Right cardiac atrium (tissue), 5 donors: Measurements from ENCODE around the gene CCNA1. TPM values are rescaled to one million over a fixed set of nuclear protein-coding genes. Genes with fewer than 3 reads are reported as not detected.

Experiments
- ATAC-seq, 2 donors: fragments of 200-7000 bp; cut with Tn5 transposase; one replicate each; pipeline versions ENCODE4 v1.8.0 to v1.9.1; 2020; ENCODE audit warnings: moderate library complexity in 2 of 2, mild to moderate bottlenecking in 1 of 2
- DNase-seq, 3 donors: peaks; one replicate each; pipeline ENCODE4 v3.0.0-alpha.2; 2020
- H3K27ac ChIP-seq: one replicate; pipeline ENCODE4 v1.5.1; 2013; ENCODE audit warnings: mild to moderate bottlenecking, low read length, control low read depth, moderate library complexity
- H3K27me3 ChIP-seq: one replicate; pipeline ENCODE4 v1.6.1; 2013; ENCODE audit not compliant: control insufficient read depth, insufficient read depth
- H3K4me1 ChIP-seq: one replicate; pipeline ENCODE4 v1.6.1; 2013; ENCODE audit warnings: low read length; ENCODE audit not compliant: control insufficient read depth, insufficient read depth
- H3K4me3 ChIP-seq: one replicate; pipeline ENCODE4 v1.5.1; 2013; ENCODE audit warnings: low read length, control low read depth
- H3K9me3 ChIP-seq: one replicate; pipeline ENCODE4 v1.6.1; 2013; ENCODE audit warnings: low read length; ENCODE audit not compliant: control insufficient read depth
- WGBS: extraction: QIAGEN DNeasy Blood & Tissue Kit; methylation state at CpG from one replicate; pipeline ENCODE4 v1.1.7; 2013; 5-methylcytosine and 5-hydroxymethylcytosine counted together
- intact Hi-C, 4 donors: fragments of 100-400 bp; cut with DNase I; formaldehyde crosslinking; loops; one replicate each; pipeline versions ENCODE4 v1.11.0 to v1.14.0; 2022 to 2023
- polyA plus RNA-seq: library from polyadenylated mRNA; stranded (reverse); fragments of 200-250 nt; gene quantifications from one replicate; pipeline ENCODE4 v1.2.3, GENCODE V29; 2013
- total RNA-seq, 4 donors: library from RNA; stranded (reverse); fragmentation: NEBNext Ultra II Directional; extraction: Animal tissue kit (Norgen Biotek cat#: 25700); gene quantifications; one replicate each; pipeline ENCODE4 v1.2.1, GENCODE V29; 2021
- donor health status: healthy with polysubstance abuse.
- donor health status: DM: no; HTN: yes; CAD: no.
- donor health status: DM: no; HTN: no; CAD: no.
- donor health status: DM: no; HTN: yes; CAD: no; lungs with severe emphysema.
- donor health status: DM: yes; HTN: yes; CAD: no.

Gene CCNA1
- total and polyA plus RNA-seq, 5 donors: 0.20 TPM; not detected in 4

- intact Hi-C loops: loop anchor here in 2 of 4 donors (5.0 kb wide), 2 partner anchors 278 to 283 kb away; no protein-coding TSS in a partner anchor
- Histone ChIP-seq H3K27ac (no peak overlapping the region), H3K4me3 (no peak overlapping the region), H3K4me1 (no peaks in the 10 kb centered on the region), H3K9me3 (no peaks in the 10 kb centered on the region), H3K27me3 (no peaks in the 10 kb centered on the region)
- ATAC-seq (no peak), DNase-seq (no peak)
- WGBS: 60% methylated on average over 1 of the region's 1 CpG
These were observed 21.8 kb downstream of the CCNA1 start for GRCh38 chr13:36454121-36454520.

- H3K27me3 ChIP-seq: no peaks in the 10 kb centered on the region
- 63% methylated on average over 3 of the region's 3 CpGs for WGBS
- intact Hi-C loops: loop anchor here in 2 of 4 donors (5.0 kb wide), 2 partner anchors 277 to 282 kb away; no protein-coding TSS in a partner anchor
- ATAC-seq (no peak), DNase-seq (no peak)
- H3K4me1 ChIP-seq: no peaks in the 10 kb centered on the region
- H3K4me3 ChIP-seq: no peak overlapping the region
- H3K27ac ChIP-seq: no peak overlapping the region
- H3K9me3 ChIP-seq: no peaks in the 10 kb centered on the region
These were observed 22.7 kb downstream of the CCNA1 start for GRCh38 chr13:36454987-36455386.

DNA sequence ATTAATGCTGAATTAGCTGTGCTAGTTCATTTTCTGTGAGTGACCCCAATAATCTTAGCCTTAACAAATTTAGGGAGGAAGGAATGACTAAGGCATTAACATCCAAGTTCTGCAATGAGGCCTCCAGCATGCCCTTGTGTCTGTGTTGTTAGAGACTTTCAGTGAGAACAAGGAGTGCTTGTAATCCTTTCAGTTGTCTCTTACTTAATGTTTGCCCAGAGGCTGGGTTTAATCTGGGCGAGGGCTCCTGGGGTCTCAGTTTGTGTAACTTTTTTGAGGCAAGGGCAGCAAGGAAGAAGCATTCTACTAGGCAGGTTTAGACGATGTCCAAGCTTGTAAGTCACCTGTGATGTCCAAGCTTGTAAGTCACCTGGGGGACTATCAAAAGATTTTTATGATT is 24.3 kb downstream of the CCNA1 start:
- H3K9me3 ChIP-seq: no peaks in the 10 kb centered on the region
- DNase-seq (no peak), ATAC-seq (no peak)
- H3K4me1 ChIP-seq: no peaks in the 10 kb centered on the region
- no peak overlapping the region for H3K4me3 ChIP-seq
- no peaks in the 10 kb centered on the region for H3K27me3 ChIP-seq
- H3K27ac ChIP-seq: no peak overlapping the region
- 66% methylated on average over 2 of the region's 2 CpGs for WGBS
- intact Hi-C loops: no loop called here

DNA sequence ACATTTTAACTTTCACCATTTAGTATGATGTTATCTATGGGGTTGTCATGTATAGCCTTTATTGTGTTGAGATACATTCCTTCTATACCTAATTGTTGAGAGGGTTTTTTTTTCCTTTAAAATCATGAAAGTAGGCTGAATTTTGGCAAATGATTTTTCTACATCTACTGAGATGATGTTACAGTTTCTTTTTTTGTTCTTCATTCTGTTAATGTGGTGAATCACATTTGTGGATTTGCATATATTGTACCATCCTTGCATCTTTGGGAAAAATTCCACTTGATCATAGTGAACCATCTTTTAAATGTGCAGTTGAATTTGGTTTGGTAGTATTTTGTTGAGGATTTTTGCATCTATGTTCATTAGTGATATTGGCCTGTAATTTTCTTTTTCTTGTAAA is 29.2 kb downstream of the CCNA1 start:
- no peaks in the 10 kb centered on the region for H3K27me3 ChIP-seq
- DNase-seq: no peak
- ATAC-seq: no peak

DNA sequence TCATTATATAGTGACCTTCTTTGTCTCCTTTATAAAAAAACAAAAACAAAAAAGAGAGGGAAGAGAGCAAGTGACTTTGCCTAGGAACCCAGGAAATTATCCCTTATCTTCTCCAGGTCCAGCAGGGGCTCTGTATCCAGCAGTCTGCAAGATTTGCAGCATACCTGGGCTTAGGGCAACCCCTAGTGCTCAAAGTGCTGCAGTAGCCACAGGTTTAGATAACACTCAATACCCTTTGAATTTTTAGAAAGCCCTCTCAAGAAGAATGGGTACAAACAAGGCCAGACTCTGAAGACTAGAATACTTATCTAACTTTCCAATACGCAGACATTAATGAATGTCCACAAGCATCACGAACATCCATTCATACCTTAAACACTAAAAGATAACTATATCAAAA is 43.2 kb downstream of the CCNA1 start:
- no peak overlapping the region for H3K4me3 ChIP-seq
- no peak for DNase-seq
- no peak overlapping the region for H3K27ac ChIP-seq
- H3K4me1 ChIP-seq: no peaks in the 10 kb centered on the region
- ATAC-seq: no peak
- intact Hi-C loops: no loop called here
- 80% methylated on average over 2 of the region's 2 CpGs for WGBS
- H3K27me3 ChIP-seq: no peaks in the 10 kb centered on the region
- no peaks in the 10 kb centered on the region for H3K9me3 ChIP-seq

More for the DNA sequence above, 29.2 kb downstream of the CCNA1 start:
- H3K9me3 ChIP-seq: no peaks in the 10 kb centered on the region
- intact Hi-C loops: no loop called here
- H3K27ac ChIP-seq: no peak overlapping the region
- no peaks in the 10 kb centered on the region for H3K4me1 ChIP-seq
- H3K4me3 ChIP-seq: no peak overlapping the region

DNA sequence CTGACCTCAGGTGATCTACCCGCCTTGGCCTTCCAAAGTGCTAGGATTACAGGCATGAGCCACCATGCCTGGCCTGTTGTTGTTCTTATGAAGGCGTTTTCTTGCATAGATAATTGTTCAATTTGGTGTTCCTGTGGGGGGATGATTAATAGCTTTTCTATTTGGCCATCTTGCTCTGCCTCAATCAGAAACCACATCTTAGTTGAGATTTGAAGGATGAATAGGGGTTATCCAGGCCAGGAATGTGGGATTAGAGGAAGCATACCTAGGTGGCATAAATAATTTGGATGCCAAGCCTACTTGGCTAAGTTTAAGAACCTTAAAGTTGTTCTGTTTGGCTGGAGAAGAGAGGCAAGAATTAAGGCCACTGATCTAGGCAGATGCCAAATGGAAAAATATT is 44.4 kb downstream of the CCNA1 start:
- H3K4me1 ChIP-seq: no peaks in the 10 kb centered on the region
- no peak overlapping the region for H3K4me3 ChIP-seq
- WGBS: 71% methylated on average over 2 of the region's 2 CpGs
- no peaks in the 10 kb centered on the region for H3K27me3 ChIP-seq
- H3K9me3 ChIP-seq: no peaks in the 10 kb centered on the region
- no peak for DNase-seq
- intact Hi-C loops: no loop called here
- no peak for ATAC-seq
- no peak overlapping the region for H3K27ac ChIP-seq

- WGBS: 60% methylated on average over 2 of the region's 2 CpGs
- H3K27me3 ChIP-seq: no peaks in the 10 kb centered on the region
- no peaks in the 10 kb centered on the region for H3K9me3 ChIP-seq
- H3K4me3 ChIP-seq: no peak overlapping the region
- H3K4me1 ChIP-seq: no peaks in the 10 kb centered on the region
- H3K27ac ChIP-seq: no peak overlapping the region
- intact Hi-C loops: no loop called here
- ATAC-seq (no peak), DNase-seq (no peak)
These were observed 48.6 kb downstream of the CCNA1 start for GRCh38 chr13:36480726-36481427.

DNA sequence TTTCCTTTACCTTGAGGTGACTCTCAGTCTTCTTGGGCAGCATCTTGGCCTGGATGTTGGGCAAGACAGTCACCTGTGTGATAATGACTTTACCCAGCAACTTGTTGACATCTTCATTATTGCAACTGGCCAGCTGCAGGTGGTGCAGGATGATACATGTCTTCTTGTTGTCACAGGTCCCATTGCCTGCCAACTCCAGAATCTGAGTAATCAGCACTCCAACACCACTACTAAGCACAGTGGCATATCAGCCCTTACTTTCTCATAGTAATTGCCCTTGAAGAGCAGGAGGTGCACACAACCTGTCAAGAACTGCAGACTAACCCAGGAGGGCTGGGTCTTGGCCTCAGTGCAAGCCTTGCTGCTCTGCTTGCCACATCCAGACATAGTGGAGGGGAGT is 57.8 kb downstream of the CCNA1 start:
- no peaks in the 10 kb centered on the region for H3K4me1 ChIP-seq
- intact Hi-C loops: no loop called here
- H3K27me3 ChIP-seq: no peaks in the 10 kb centered on the region
- no peak overlapping the region for H3K4me3 ChIP-seq
- H3K27ac ChIP-seq: no peak overlapping the region
- ATAC-seq: no peak
- H3K9me3 ChIP-seq: no peaks in the 10 kb centered on the region
- DNase-seq: no peak

Other genes starting within 250 kb of the CCNA1 start
- gene SOHLH2, start 217.9 kb upstream of the CCNA1 start, total RNA-seq: under 1 TPM in 1 of 4 donors, not detected in 3; 0.74 TPM
- 0.34 TPM for gene SOHLH2, start 217.9 kb upstream of the CCNA1 start, polyA plus RNA-seq
- gene CCDC169, start 134.7 kb upstream of the CCNA1 start, total RNA-seq: 1 to 10 TPM in 2 of 4 donors, under 1 TPM in 2; 0.15 to 1.8 (median 0.80) TPM
- 0.61 TPM for gene CCDC169, start 134.7 kb upstream of the CCNA1 start, polyA plus RNA-seq
- gene SPART, start 86.1 kb upstream of the CCNA1 start, total RNA-seq: 10 to 100 TPM; 41.9 to 61.4 (median 52.5) TPM
- 24.6 TPM for gene SPART, start 86.1 kb upstream of the CCNA1 start, polyA plus RNA-seq
- under 1 TPM in 3 of 4 donors, not detected in 1; 0.14 to 0.25 (median 0.15) TPM for gene SERTM1, start 241.5 kb downstream of the CCNA1 start, total RNA-seq
- gene SERTM1, start 241.5 kb downstream of the CCNA1 start, polyA plus RNA-seq: 0.02 TPM